ENCODE results near the gene STYX.

GRCh38 chr14:52801014-52801712 is 71.2 kb downstream of the STYX start:
- TF ChIP-seq CBFB (CRISPR knock-in tag; IDR thresholded peaks at IDR 0.05; ENCODE audit: low read depth) (no peak), CTCF (IDR thresholded peaks at IDR 0.05) (no peak), FOXP1 (CRISPR knock-in tag; IDR thresholded peaks at IDR 0.05; ENCODE audit: borderline replicate concordance) (no peak)
